Colonic mucosa (tissue), 4 donors: Measurements from ENCODE around the gene ATXN1. TPM values are rescaled to one million over a fixed set of nuclear protein-coding genes. Genes with fewer than 3 reads are reported as not detected.

Source experiments
- DNase-seq: peaks from one replicate; pipeline ENCODE4 v3.0.0-alpha.2; 2020
- H3K27ac ChIP-seq: fragments of 200-600 bp; one replicate; pipeline ENCODE4 v1.8.0; 2021
- H3K27me3 ChIP-seq: fragments of 200-600 bp; one replicate; pipeline ENCODE4 v1.8.0; 2021
- H3K36me3 ChIP-seq: fragments of 200-600 bp; one replicate; pipeline ENCODE4 v1.8.0; 2021
- H3K4me1 ChIP-seq: fragments of 200-600 bp; one replicate; pipeline ENCODE4 v1.8.0; 2021; ENCODE audit warnings: mild to moderate bottlenecking
- H3K4me3 ChIP-seq: fragments of 200-600 bp; one replicate; pipeline ENCODE4 v1.8.0; 2021
- H3K9ac ChIP-seq, 2 donors: one replicate each; pipeline ENCODE4 v1.7.0; 2013; ENCODE audit warnings: control low read depth in 2 of 2, low read depth in 2 of 2, low read length in 2 of 2
- H3K9me3 ChIP-seq: fragments of 200-600 bp; one replicate; pipeline ENCODE4 v1.8.0; 2021
- CTCF ChIP-seq: fragments of 200-600 bp; IDR thresholded peaks from one replicate; pipeline ENCODE4 v1.8.0; 2022; ENCODE audit warnings: antibody characterized with exemption, mild to moderate bottlenecking
- intact Hi-C: fragments of 100-400 bp; cut with DNase I; formaldehyde crosslinking; loops from one replicate; pipeline ENCODE4 v1.14.1; 2022
- total RNA-seq, 2 donors: library from RNA; stranded (reverse); fragmentation: NEBNext Ultra II Directional in 1 of 2; extraction: Animal tissue kit (Norgen Biotek cat#: 25700) in 1 of 2; gene quantifications; one replicate each; pipeline ENCODE4 v1.2.1, GENCODE V29; 2021
- donor health status: healthy.
- donor health status: DM: no; HTN: no; CAD: no.
- donor health status: DM: no; HTN: no; CAD: no.

The ATXN1 gene
- total RNA-seq, 2 donors from 2014 or later, result 24.5 to 41.9 TPM

GRCh38 chr6:16698162-16698533 is 63.1 kb downstream of the ATXN1 start:
- Histone ChIP-seq H3K27me3 (no peaks in the 10 kb centered on the region), H3K4me3 (no peak overlapping the region), H3K27ac (no peak overlapping the region), H3K9ac (no peak overlapping the region), H3K36me3 (no peaks in the 10 kb centered on the region), H3K9me3 (no peaks in the 10 kb centered on the region), H3K4me1 (no peaks in the 10 kb centered on the region)
- no peak for DNase-seq
- intact Hi-C loops, result no loop called here
- no peak for TF ChIP-seq CTCF

GRCh38 chr6:16697437-16698161 is 63.7 kb downstream of the ATXN1 start:
- Histone ChIP-seq H3K4me3 (no peak overlapping the region), H3K9me3 (no peaks in the 10 kb centered on the region), H3K4me1 (no peaks in the 10 kb centered on the region), H3K27ac (no peak overlapping the region), H3K36me3 (no peaks in the 10 kb centered on the region), H3K27me3 (no peaks in the 10 kb centered on the region), H3K9ac (no peak overlapping the region)
- intact Hi-C loops, result no loop called here
- TF ChIP-seq CTCF, result no peak
- no peak for DNase-seq

- no peak for DNase-seq
- no peak overlapping the region for H3K9ac ChIP-seq
- no peak overlapping the region for H3K27ac ChIP-seq
- H3K4me3 ChIP-seq, result no peak overlapping the region
- no peaks in the 10 kb centered on the region for H3K36me3 ChIP-seq
- no peaks in the 10 kb centered on the region for H3K9me3 ChIP-seq
- intact Hi-C loops, result no loop called here
- no peaks in the 10 kb centered on the region for H3K4me1 ChIP-seq
- H3K27me3 ChIP-seq, result no peaks in the 10 kb centered on the region
- TF ChIP-seq CTCF, result no peak
Measured at GRCh38 chr6:16696496-16696895, 64.8 kb downstream of the ATXN1 start.

- H3K9ac ChIP-seq, result no peak overlapping the region
- no peak for DNase-seq
- no peaks in the 10 kb centered on the region for H3K27me3 ChIP-seq
- H3K4me3 ChIP-seq, result no peak overlapping the region
- H3K27ac ChIP-seq, result no peak overlapping the region
- intact Hi-C loops, result no loop called here
- TF ChIP-seq CTCF, result no peak
- no peaks in the 10 kb centered on the region for H3K36me3 ChIP-seq
- no peaks in the 10 kb centered on the region for H3K4me1 ChIP-seq
- H3K9me3 ChIP-seq, result no peaks in the 10 kb centered on the region
Measured at GRCh38 chr6:16694781-16695578, 66.3 kb downstream of the ATXN1 start.

GRCh38 chr6:16691324-16691723 is 69.9 kb downstream of the ATXN1 start:
- no peak for TF ChIP-seq CTCF
- Histone ChIP-seq H3K27ac (no peak overlapping the region), H3K9ac (no peak overlapping the region), H3K9me3 (no peaks in the 10 kb centered on the region), H3K36me3 (no peaks in the 10 kb centered on the region), H3K4me3 (no peak overlapping the region), H3K4me1 (no peaks in the 10 kb centered on the region), H3K27me3 (no peaks in the 10 kb centered on the region)
- no peak for DNase-seq
- intact Hi-C loops, result no loop called here
